Hindlimb muscle (tissue), 1 donor: Measurements from ENCODE around the gene PRDM15. TPM values are rescaled to one million over a fixed set of nuclear protein-coding genes. Genes with fewer than 3 reads are reported as not detected.
A peak's percentile ranks its signal among the peaks of the same experiment; 100 is the strongest.

ENCODE experiments used
- DNase-seq: peaks from one replicate; pipeline ENCODE4 v3.0.0-alpha.2; 2013
- polyA plus RNA-seq: library from polyadenylated mRNA; unstranded; fragments of 120-200 nt; gene quantifications from one replicate; pipeline ENCODE4 v1.2.1, GENCODE V29; 2013; ENCODE audit not compliant: insufficient read length

PRDM15 gene
- polyA plus RNA-seq, 1 donor: 4.5 TPM

GRCh38 chr21:41883582-41883981 is 4.4 kb upstream of the PRDM15 start:
- no peak for DNase-seq

- DNase-seq: no peak
Measured at GRCh38 chr21:41881051-41881450, 1.9 kb upstream of the PRDM15 start.

- no peak for DNase-seq
Measured at GRCh38 chr21:41880153-41880552, 1.0 kb upstream of the PRDM15 start.

- DNase-seq: peak; percentile 87
Measured at GRCh38 chr21:41878831-41879189, 334 bp downstream of the PRDM15 start.

GRCh38 chr21:41877901-41878830 is 978 bp downstream of the PRDM15 start:
- peak; percentile 50 for DNase-seq

GRCh38 chr21:41876928-41877652 is 2.1 kb downstream of the PRDM15 start:
- DNase-seq: no peak

- DNase-seq: no peak
Measured at GRCh38 chr21:41876396-41876795, 2.7 kb downstream of the PRDM15 start.

- DNase-seq: no peak
Measured at GRCh38 chr21:41875086-41875485, 4.1 kb downstream of the PRDM15 start.

GRCh38 chr21:41874611-41875010 is 4.5 kb downstream of the PRDM15 start:
- no peak for DNase-seq

- DNase-seq: no peak
Measured at GRCh38 chr21:41873426-41873825, 5.7 kb downstream of the PRDM15 start.

GRCh38 chr21:41873005-41873404 is 6.1 kb downstream of the PRDM15 start:
- no peak for DNase-seq

- no peak for DNase-seq
Measured at GRCh38 chr21:41871293-41872030, 7.7 kb downstream of the PRDM15 start.

GRCh38 chr21:41869771-41870170 is 9.4 kb downstream of the PRDM15 start:
- DNase-seq: no peak

GRCh38 chr21:41868062-41868710 is 11.0 kb downstream of the PRDM15 start:
- DNase-seq: peak; percentile 62

GRCh38 chr21:41867313-41867712 is 11.8 kb downstream of the PRDM15 start:
- no peak for DNase-seq

GRCh38 chr21:41866274-41866809 is 12.8 kb downstream of the PRDM15 start:
- DNase-seq: no peak

- no peak for DNase-seq
Measured at GRCh38 chr21:41865002-41865777, 14.0 kb downstream of the PRDM15 start.

- no peak for DNase-seq
Measured at GRCh38 chr21:41864311-41865001, 14.7 kb downstream of the PRDM15 start.

- DNase-seq: no peak
Measured at GRCh38 chr21:41863439-41863740, 15.8 kb downstream of the PRDM15 start.

- DNase-seq: no peak
Measured at GRCh38 chr21:41861987-41862386, 17.2 kb downstream of the PRDM15 start.

- DNase-seq: no peak
Measured at GRCh38 chr21:41861255-41861654, 17.9 kb downstream of the PRDM15 start.
